ENCODE measurements around the gene SMAD3.

GRCh38 chr15:67194171-67195114, 129.0 kb downstream of the SMAD3 start:
- TF ChIP-seq CTCF (IDR thresholded peaks at IDR 0.05; ENCODE audit: borderline replicate concordance, extremely low read depth, low read length, poor library complexity, severe bottlenecking) (no peak), EZH2 (IDR thresholded peaks at IDR 0.05; ENCODE audit: borderline replicate concordance, low read depth, low read length, severe bottlenecking) (no peak)
